Measurements from ENCODE around the gene NBAS.

The NBAS gene

GRCh38 chr2:15412309-15412708, 148.8 kb downstream of the NBAS start:
- TF ChIP-seq GLI2 (tag by site-specific recombination; IDR thresholded peaks at IDR 0.05; ENCODE audit: borderline replicate concordance, low read depth): no peak
- TF ChIP-seq, protein P1, sequence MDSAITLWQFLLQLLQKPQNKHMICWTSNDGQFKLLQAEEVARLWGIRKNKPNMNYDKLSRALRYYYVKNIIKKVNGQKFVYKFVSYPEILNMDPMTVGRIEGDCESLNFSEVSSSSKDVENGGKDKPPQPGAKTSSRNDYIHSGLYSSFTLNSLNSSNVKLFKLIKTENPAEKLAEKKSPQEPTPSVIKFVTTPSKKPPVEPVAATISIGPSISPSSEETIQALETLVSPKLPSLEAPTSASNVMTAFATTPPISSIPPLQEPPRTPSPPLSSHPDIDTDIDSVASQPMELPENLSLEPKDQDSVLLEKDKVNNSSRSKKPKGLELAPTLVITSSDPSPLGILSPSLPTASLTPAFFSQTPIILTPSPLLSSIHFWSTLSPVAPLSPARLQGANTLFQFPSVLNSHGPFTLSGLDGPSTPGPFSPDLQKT (IDR thresholded peaks at IDR 0.05; ENCODE audit: borderline replicate concordance, low read depth, low read length): no peak
- TF ChIP-seq ZNF610 (tag by site-specific recombination; IDR thresholded peaks at IDR 0.05; ENCODE audit: borderline replicate concordance): no peak
- no peak for TF ChIP-seq ZNF239 (tag by site-specific recombination; IDR thresholded peaks at IDR 0.05)
- no peak for TF ChIP-seq ZNF555 (tag by site-specific recombination; conservative IDR thresholded peaks at IDR 0.05)
- no peak for TF ChIP-seq GFI1B (tag by site-specific recombination; IDR thresholded peaks at IDR 0.05)
- TF ChIP-seq ZNF18 (tag by site-specific recombination; IDR thresholded peaks at IDR 0.05): no peak
- TF ChIP-seq ZNF785 (tag by site-specific recombination; IDR thresholded peaks at IDR 0.05): no peak
- no peak for TF ChIP-seq ZNF473 (tag by site-specific recombination; IDR thresholded peaks at IDR 0.05)
- TF ChIP-seq ZNF302 (tag by site-specific recombination; IDR thresholded peaks at IDR 0.05; ENCODE audit: low read depth): no peak
- TF ChIP-seq, protein P2, sequence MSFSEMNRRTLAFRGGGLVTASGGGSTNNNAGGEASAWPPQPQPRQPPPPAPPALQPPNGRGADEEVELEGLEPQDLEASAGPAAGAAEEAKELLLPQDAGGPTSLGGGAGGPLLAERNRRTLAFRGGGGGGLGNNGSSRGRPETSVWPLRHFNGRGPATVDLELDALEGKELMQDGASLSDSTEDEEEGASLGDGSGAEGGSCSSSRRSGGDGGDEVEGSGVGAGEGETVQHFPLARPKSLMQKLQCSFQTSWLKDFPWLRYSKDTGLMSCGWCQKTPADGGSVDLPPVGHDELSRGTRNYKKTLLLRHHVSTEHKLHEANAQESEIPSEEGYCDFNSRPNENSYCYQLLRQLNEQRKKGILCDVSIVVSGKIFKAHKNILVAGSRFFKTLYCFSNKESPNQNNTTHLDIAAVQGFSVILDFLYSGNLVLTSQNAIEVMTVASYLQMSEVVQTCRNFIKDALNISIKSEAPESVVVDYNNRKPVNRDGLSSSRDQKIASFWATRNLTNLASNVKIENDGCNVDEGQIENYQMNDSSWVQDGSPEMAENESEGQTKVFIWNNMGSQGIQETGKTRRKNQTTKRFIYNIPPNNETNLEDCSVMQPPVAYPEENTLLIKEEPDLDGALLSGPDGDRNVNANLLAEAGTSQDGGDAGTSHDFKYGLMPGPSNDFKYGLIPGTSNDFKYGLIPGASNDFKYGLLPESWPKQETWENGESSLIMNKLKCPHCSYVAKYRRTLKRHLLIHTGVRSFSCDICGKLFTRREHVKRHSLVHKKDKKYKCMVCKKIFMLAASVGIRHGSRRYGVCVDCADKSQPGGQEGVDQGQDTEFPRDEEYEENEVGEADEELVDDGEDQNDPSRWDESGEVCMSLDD (tag by site-specific recombination; IDR thresholded peaks at IDR 0.05): no peak
- no peak for TF ChIP-seq ZNF214 (tag by site-specific recombination; IDR thresholded peaks at IDR 0.05; ENCODE audit: borderline replicate concordance)
- TF ChIP-seq RBAK (tag by site-specific recombination; IDR thresholded peaks at IDR 0.05): no peak
- no peak for TF ChIP-seq ZNF530 (tag by site-specific recombination; IDR thresholded peaks at IDR 0.05; ENCODE audit: low read depth)
- no peaks in the 10 kb centered on the region for H3K4me1 ChIP-seq (ENCODE audit: control insufficient read depth, insufficient read depth, low read length)
- H3K36me3 ChIP-seq (ENCODE audit: control insufficient read depth in 2 of 2, insufficient read depth in 1 of 2, low read length in 2 of 2): no peaks in the 10 kb centered on the region
- H3K9me3 ChIP-seq (ENCODE audit: control insufficient read depth, insufficient read depth, low read depth, low read length): no peaks in the 10 kb centered on the region
- no peak overlapping the region for H3K4me3 ChIP-seq (ENCODE audit: low read depth, low read length)
- ChIA-PET CTCF (no interaction called here), POLR2A (no interaction called here)
- H3K27ac ChIP-seq (ENCODE audit: extremely low read depth, low read depth, low read length): no peak overlapping the region

- Histone ChIP-seq H3K9me3 (ENCODE audit: control insufficient read depth, insufficient read depth, low read depth, low read length) (no peaks in the 10 kb centered on the region), H3K4me1 (ENCODE audit: control insufficient read depth, insufficient read depth, low read length) (no peaks in the 10 kb centered on the region), H3K36me3 (ENCODE audit: control insufficient read depth in 2 of 2, insufficient read depth in 1 of 2, low read length in 2 of 2) (no peaks in the 10 kb centered on the region), H3K4me3 (ENCODE audit: low read depth, low read length) (no peak overlapping the region), H3K27ac (ENCODE audit: extremely low read depth, low read depth, low read length) (no peak overlapping the region)
- ChIA-PET POLR2A (interaction anchor here (0.7 kb wide), 1 partner anchor 118 kb away, joined by 4 read pairs; no protein-coding TSS in a partner anchor), CTCF (no interaction called here)
- TF ChIP-seq ZBTB1 (tag by site-specific recombination; IDR thresholded peaks at IDR 0.05) (no peak), ZNF350 (tag by site-specific recombination; IDR thresholded peaks at IDR 0.05) (no peak), ZNF391 (tag by site-specific recombination; IDR thresholded peaks at IDR 0.05; ENCODE audit: borderline replicate concordance, low read depth) (no peak), TCF7L2 (IDR thresholded peaks at IDR 0.05; ENCODE audit: borderline replicate concordance, low read depth, low read length) (no peak), ZFP41 (tag by site-specific recombination; IDR thresholded peaks at IDR 0.05; ENCODE audit: borderline replicate concordance) (no peak), ZNF561 (tag by site-specific recombination; IDR thresholded peaks at IDR 0.05; ENCODE audit: borderline replicate concordance) (no peak), ZNF366 (tag by site-specific recombination; conservative IDR thresholded peaks at IDR 0.05) (no peak), MYNN (tag by site-specific recombination; IDR thresholded peaks at IDR 0.05; ENCODE audit: borderline replicate concordance) (no peak), OVOL3 (tag by site-specific recombination; IDR thresholded peaks at IDR 0.05) (no peak), SCRT2 (tag by site-specific recombination; IDR thresholded peaks at IDR 0.05) (no peak), ZNF132 (tag by site-specific recombination; IDR thresholded peaks at IDR 0.05; ENCODE audit: borderline replicate concordance) (no peak)
- TF ChIP-seq, protein P3, sequence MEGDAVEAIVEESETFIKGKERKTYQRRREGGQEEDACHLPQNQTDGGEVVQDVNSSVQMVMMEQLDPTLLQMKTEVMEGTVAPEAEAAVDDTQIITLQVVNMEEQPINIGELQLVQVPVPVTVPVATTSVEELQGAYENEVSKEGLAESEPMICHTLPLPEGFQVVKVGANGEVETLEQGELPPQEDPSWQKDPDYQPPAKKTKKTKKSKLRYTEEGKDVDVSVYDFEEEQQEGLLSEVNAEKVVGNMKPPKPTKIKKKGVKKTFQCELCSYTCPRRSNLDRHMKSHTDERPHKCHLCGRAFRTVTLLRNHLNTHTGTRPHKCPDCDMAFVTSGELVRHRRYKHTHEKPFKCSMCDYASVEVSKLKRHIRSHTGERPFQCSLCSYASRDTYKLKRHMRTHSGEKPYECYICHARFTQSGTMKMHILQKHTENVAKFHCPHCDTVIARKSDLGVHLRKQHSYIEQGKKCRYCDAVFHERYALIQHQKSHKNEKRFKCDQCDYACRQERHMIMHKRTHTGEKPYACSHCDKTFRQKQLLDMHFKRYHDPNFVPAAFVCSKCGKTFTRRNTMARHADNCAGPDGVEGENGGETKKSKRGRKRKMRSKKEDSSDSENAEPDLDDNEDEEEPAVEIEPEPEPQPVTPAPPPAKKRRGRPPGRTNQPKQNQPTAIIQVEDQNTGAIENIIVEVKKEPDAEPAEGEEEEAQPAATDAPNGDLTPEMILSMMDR (tag by site-specific recombination; IDR thresholded peaks at IDR 0.05): no peak
Observed at GRCh38 chr2:15410884-15411283, 150.2 kb downstream of the NBAS start.
